IMR-90 (cell line): ENCODE results near the gene ARRDC2. TPM values are rescaled to one million over a fixed set of nuclear protein-coding genes. Genes with fewer than 3 reads are reported as not detected.

Experiments
- ATAC-seq: fragments of 200-7000 bp; cut with Tn5 transposase; 2 replicates; pipeline ENCODE4 v1.9.1; 2020; ENCODE audit warnings: low read depth, mild to moderate bottlenecking, moderate library complexity
- BruUV-seq: library from RNA; stranded (reverse); fragments of 400-500 nt; replicated peaks from 2 replicates; lab custom pipeline; 2021; lab: Mats Ljungman, UMichigan
- CTCF ChIA-PET: fragments of 300-600 bp; formaldehyde crosslinking; extraction: SDS; loops from one replicate; lab custom pipeline; 2021; ENCODE audit warnings: antibody characterized with exemption; lab: Yijun Ruan, JAX
- POLR2A ChIA-PET: fragments of 300-600 bp; sonication (Branson Sonifier 250); formaldehyde crosslinking; loops from one replicate; lab custom pipeline; 2022; ENCODE audit warnings: antibody characterized with exemption; ENCODE audit not compliant: unreplicated experiment; lab: Charles Lee
- DNase-seq: peaks from one replicate; pipeline ENCODE4 v3.0.0; 2013
- H2AFZ ChIP-seq: replicated peaks from 2 replicates; pipeline ENCODE3; 2013; ENCODE audit warnings: low read length, mild to moderate bottlenecking; ENCODE audit not compliant: poor library complexity
- H2AK5ac ChIP-seq: 2 replicates; pipeline ENCODE4 v1.6.1; 2013; ENCODE audit warnings: low read depth, low read length, inconsistent platforms
- H2AK9ac ChIP-seq: replicated peaks from 2 replicates; pipeline ENCODE3; 2013; ENCODE audit warnings: mild to moderate bottlenecking, low read depth, low read length, moderate library complexity; ENCODE audit not compliant: poor library complexity
- H2BK120ac ChIP-seq: 2 replicates; pipeline ENCODE4 v1.6.1; 2013; ENCODE audit warnings: low read depth, low read length, inconsistent platforms
- H2BK15ac ChIP-seq: 3 replicates; pipeline ENCODE4 v1.6.1; 2013; ENCODE audit warnings: low read depth, low read length, inconsistent platforms
- H2BK20ac ChIP-seq: 2 replicates; pipeline ENCODE4 v1.6.1; 2013; ENCODE audit warnings: low read depth, mild to moderate bottlenecking, inconsistent platforms, low read length, moderate library complexity
- H2BK5ac ChIP-seq: 2 replicates; pipeline ENCODE4 v1.6.1; 2013; ENCODE audit warnings: mild to moderate bottlenecking, low read depth, low read length, inconsistent platforms; ENCODE audit not compliant: poor library complexity, severe bottlenecking
- H3K14ac ChIP-seq: replicated peaks from 2 replicates; pipeline ENCODE4 v1.6.1; 2013; ENCODE audit warnings: low read depth, low read length, inconsistent platforms
- H3K18ac ChIP-seq: 2 replicates; pipeline ENCODE4 v1.6.1; 2013; ENCODE audit warnings: low read depth, low read length, control low read depth
- H3K23ac ChIP-seq: 2 replicates; pipeline ENCODE4 v1.6.1; 2013; ENCODE audit warnings: low read depth, low read length, inconsistent platforms
- H3K27ac ChIP-seq: 2 replicates; pipeline ENCODE4 v1.5.1; 2013; ENCODE audit warnings: mild to moderate bottlenecking, control low read depth, low read length; ENCODE audit not compliant: insufficient read depth
- H3K27me3 ChIP-seq: 2 replicates; pipeline ENCODE4 v1.6.1; 2013; ENCODE audit warnings: low read length; ENCODE audit not compliant: control insufficient read depth, insufficient read depth
- H3K36me3 ChIP-seq: 2 replicates; pipeline ENCODE4 v1.6.1; 2013; ENCODE audit warnings: low read length, mixed read lengths; ENCODE audit not compliant: control insufficient read depth, insufficient read depth
- H3K4ac ChIP-seq: 2 replicates; pipeline ENCODE4 v1.6.1; 2013; ENCODE audit warnings: low read depth, low read length, inconsistent platforms
- H3K4me1 ChIP-seq: 2 replicates; pipeline ENCODE4 v1.6.1; 2013; ENCODE audit warnings: low read length, mixed read lengths; ENCODE audit not compliant: control insufficient read depth, insufficient read depth
- H3K4me2 ChIP-seq: 2 replicates; pipeline ENCODE4 v1.6.1; 2013; ENCODE audit warnings: low read depth, mild to moderate bottlenecking, control low read depth, low read length, moderate library complexity
- H3K4me3 ChIP-seq: 2 replicates; pipeline ENCODE4 v1.5.1; 2013; ENCODE audit warnings: low read depth, mild to moderate bottlenecking, control low read depth, low read length, moderate library complexity; ENCODE audit not compliant: insufficient read depth
- H3K56ac ChIP-seq: 2 replicates; pipeline ENCODE4 v1.6.1; 2013; ENCODE audit warnings: low read length, inconsistent platforms; ENCODE audit not compliant: insufficient read depth; ENCODE audit errors: extremely low read depth
- H3K79me1 ChIP-seq, 2 experiments: 2 replicates each; pipeline ENCODE4 v1.6.1; 2013; ENCODE audit warnings: low read length in 2 of 2, inconsistent platforms in 1 of 2, low read depth in 1 of 2
- H3K9ac ChIP-seq: 2 replicates; pipeline ENCODE4 v1.6.1; 2013; ENCODE audit warnings: low read depth, low read length, control low read depth
- H3K9me1 ChIP-seq: 2 replicates; pipeline ENCODE4 v1.6.1; 2013; ENCODE audit warnings: low read length, inconsistent platforms; ENCODE audit not compliant: insufficient read depth
- H3K9me3 ChIP-seq: 2 replicates; pipeline ENCODE4 v1.6.1; 2013; ENCODE audit warnings: low read length; ENCODE audit not compliant: control insufficient read depth, insufficient read depth
- H4K20me1 ChIP-seq: 2 replicates; pipeline ENCODE4 v1.6.1; 2013; ENCODE audit warnings: low read length, inconsistent platforms; ENCODE audit not compliant: insufficient read depth
- H4K5ac ChIP-seq: 2 replicates; pipeline ENCODE4 v1.6.1; 2013; ENCODE audit warnings: mild to moderate bottlenecking, low read depth, low read length, control low read depth
- H4K8ac ChIP-seq, 2 experiments: 2 replicates each; pipeline ENCODE4 v1.6.1; 2013; ENCODE audit warnings: low read depth in 2 of 2, low read length in 2 of 2, control low read depth in 1 of 2, inconsistent platforms in 1 of 2
- H4K91ac ChIP-seq: 2 replicates; pipeline ENCODE4 v1.6.1; 2013; ENCODE audit warnings: low read depth, low read length, inconsistent platforms; ENCODE audit not compliant: insufficient read depth
- CEBPB ChIP-seq: IDR thresholded peaks from 2 replicates; pipeline ENCODE4 v1.6.1; 2012; ENCODE audit warnings: low read depth, low read length, improper control_type of control experiment
- CTCF ChIP-seq: conservative IDR thresholded peaks from 2 replicates; pipeline ENCODE4 v1.5.1; 2012; ENCODE audit warnings: mild to moderate bottlenecking, low read depth, low read length, improper control_type of control experiment
- ELK1 ChIP-seq: fragments of 150-350 bp; IDR thresholded peaks from 2 replicates; pipeline ENCODE4 v1.6.1; 2016; ENCODE audit warnings: low read depth, mild to moderate bottlenecking, low read length, moderate library complexity, borderline replicate concordance
- MAFK ChIP-seq: IDR thresholded peaks from 2 replicates; pipeline ENCODE4 v1.6.1; 2012; ENCODE audit warnings: low read depth, low read length, improper control_type of control experiment
- MAZ ChIP-seq: IDR thresholded peaks from 2 replicates; pipeline ENCODE4 v1.6.1; 2012; ENCODE audit warnings: low read depth, mild to moderate bottlenecking, low read length, improper control_type of control experiment, moderate library complexity, borderline replicate concordance
- MXI1 ChIP-seq: IDR thresholded peaks from 2 replicates; pipeline ENCODE4 v1.6.1; 2012; ENCODE audit warnings: low read depth, mild to moderate bottlenecking, low read length, moderate library complexity, borderline replicate concordance
- NFE2L2 ChIP-seq: fragments of 150-350 bp; IDR thresholded peaks from 2 replicates; pipeline ENCODE4 v1.6.1; 2016; ENCODE audit warnings: low read depth, mild to moderate bottlenecking, low read length
- POLR2A ChIP-seq: IDR thresholded peaks from 2 replicates; pipeline ENCODE4 v1.6.1; 2012; ENCODE audit warnings: mild to moderate bottlenecking, low read depth, low read length
- RFX5 ChIP-seq: IDR thresholded peaks from 2 replicates; pipeline ENCODE4 v1.8.0; 2012; ENCODE audit warnings: low read depth, mild to moderate bottlenecking, low read length, moderate library complexity
- WGBS, 2 experiments: methylation state at CpG; one replicate each; pipeline versions ENCODE4 v1.1.5 to v1.1.7; 2013; ENCODE audit warnings: missing lambda C conversion rate in 2 of 2; ENCODE audit not compliant: insufficient read length in 1 of 2; ENCODE audit errors: extremely low coverage in 2 of 2; 5-methylcytosine and 5-hydroxymethylcytosine counted together
- dilution Hi-C: fragments of 300-500 bp; cut with HindIII; formaldehyde crosslinking; loops from one replicate; pipeline ENCODE4 v1.14.3; 2018; ENCODE audit warnings: low sequenced_read_pairs; ENCODE audit not compliant: unreplicated experiment
- in situ Hi-C: fragments of 300-500 bp; cut with MboI; formaldehyde crosslinking; loops from 3 replicates; pipeline ENCODE4 v1.14.3; 2019; ENCODE audit warnings: low sequenced_read_pairs, inconsistent platforms, mixed read lengths
- intact Hi-C: fragments of 100-400 bp; cut with micrococcal nuclease; formaldehyde crosslinking; loops from 2 replicates; pipeline ENCODE4 v1.10.0; 2022
- polyA plus RNA-seq, 3 experiments: library from polyadenylated mRNA; depleted of rRNA; stranded (reverse); fragments of >200 nt; gene quantifications; 2 replicates each; pipeline ENCODE4 v1.2.3, GENCODE V29; 2012; ENCODE audit warnings: low replicate concordance in 1 of 3
- total RNA-seq: library from RNA; depleted of rRNA; stranded (reverse); fragments of >200 nt; gene quantifications from 2 replicates; pipeline ENCODE4 v1.2.3, GENCODE V29; 2012

Gene ARRDC2
- total and polyA plus RNA-seq, 2 of the 4 experiments (the other 2 are of a cell fraction), result 1.4 to 4.9 TPM

- H3K4me1 ChIP-seq, result peaks cover 8% of the 10 kb centered on the region
- 0 out of 2 replicates have a peak overlapping the region, but pooled peaks have one; percentile 4 for H3K56ac ChIP-seq
- intact Hi-C loops (no loop called here), in situ Hi-C loops (no loop called here), dilution Hi-C loops (no loop called here)
- H4K20me1 ChIP-seq, result no peaks in the 10 kb centered on the region
- H3K9me3 ChIP-seq, result peaks cover 10% of the 10 kb centered on the region
- peaks cover 9% of the 10 kb centered on the region for H3K9me1 ChIP-seq
- peak overlapping the region; percentile 86 for H2AFZ ChIP-seq
- H3K14ac ChIP-seq, result peak overlapping the region; percentile 87
- peak overlapping the region; percentile 81 for H2BK120ac ChIP-seq
- H3K4me2 ChIP-seq, result peak overlapping the region; percentile 74
- peak overlapping the region; percentile 47 for H3K18ac ChIP-seq
- DNase-seq (no peak), ATAC-seq (no peak)
- no peak for TF ChIP-seq MAFK
- no peak for TF ChIP-seq CTCF
- TF ChIP-seq CEBPB, result no peak
- TF ChIP-seq NFE2L2, result no peak
- TF ChIP-seq MXI1, result no peak
- TF ChIP-seq POLR2A, result no peak
- TF ChIP-seq ELK1, result no peak
- TF ChIP-seq MAZ, result no peak
- no peak for TF ChIP-seq RFX5
- H4K91ac ChIP-seq, result peak overlapping the region; percentile 50
- H3K4ac ChIP-seq, result peak overlapping the region; percentile 38
- peak overlapping the region; percentile 94 for H2AK9ac ChIP-seq
- H3K27ac ChIP-seq, result peak overlapping the region; percentile 2
- peak overlapping the region; percentile 40; the same call in 1 of the 2 replicates for H3K9ac ChIP-seq
- no peaks in the 10 kb centered on the region for H3K36me3 ChIP-seq
- peaks cover 5% of the 10 kb centered on the region; the same call in 1 of the 2 replicates for H3K27me3 ChIP-seq
- peak overlapping the region; percentile 15 for H3K4me3 ChIP-seq
- H4K5ac ChIP-seq, result peak overlapping the region; percentile 61
- CTCF ChIA-PET, result no interaction called here
- no TSS peak for BruUV-seq
- H3K23ac ChIP-seq, result peak overlapping the region; percentile 4
- WGBS, 2 experiments, result 72% methylated on average over 2 of the region's 7 CpGs; no CpG with 5 or more reads in 1 of the 2 experiments
- H2BK15ac ChIP-seq, result peak overlapping the region; percentile 72; the same call in 2 of the 3 replicates
- peak overlapping the region; percentile 37; the same call in 1 of the 2 replicates for H2AK5ac ChIP-seq
- H2BK20ac ChIP-seq, result peak overlapping the region; percentile 72
- no peaks in the 10 kb centered on the region for H3K79me1 ChIP-seq
- H4K8ac ChIP-seq, result peak overlapping the region; percentile 64 to 80; a peak in 3 of 4 replicates
- POLR2A ChIA-PET, result no interaction called here
- peak overlapping the region; percentile 39 for H2BK5ac ChIP-seq
These were observed 37.5 kb downstream of the ARRDC2 start for GRCh38 chr19:18045307-18046050.
